B cell (primary cell): ENCODE data around the gene GTF2H4. TPM values are rescaled to one million over a fixed set of nuclear protein-coding genes. Genes with fewer than 3 reads are reported as not detected.

Experiments
- ATAC-seq: fragments of 200-7000 bp; cut with Tn5 transposase; one replicate; pipeline ENCODE4 v1.10.0; 2021; ENCODE audit warnings: low read depth, mild to moderate bottlenecking, moderate number of reproducible peaks, moderate library complexity
- CTCF ChIA-PET: fragments of 350-600 bp; sonication (Branson Sonifier 250); formaldehyde crosslinking; loops from one replicate; lab custom pipeline; 2021; ENCODE audit warnings: antibody characterized with exemption, inconsistent platforms; lab: Charles Lee
- POLR2A ChIA-PET: fragments of 350-600 bp; sonication (Branson Sonifier 250); formaldehyde crosslinking; loops from one replicate; lab custom pipeline; 2021; ENCODE audit warnings: antibody characterized with exemption; lab: Charles Lee
- DNase-seq: peaks from one replicate; pipeline ENCODE4 v3.0.0; 2013
- H2AFZ ChIP-seq: 2 replicates; pipeline ENCODE4 v1.6.1; 2012; ENCODE audit warnings: mild to moderate bottlenecking, low read depth, low read length; ENCODE audit not compliant: insufficient read depth, poor library complexity, severe bottlenecking
- H3K27ac ChIP-seq, 2 donors: 1 replicate in 1 of 2; 2 replicates in 1 of 2; pipeline ENCODE4 v1.5.1; 2012 to 2013; ENCODE audit warnings: low read length in 2 of 2, mild to moderate bottlenecking in 2 of 2, moderate library complexity in 1 of 2
- H3K27me3 ChIP-seq, 4 experiments: fragments of 200-600 bp in 1 of 4; sonication (generic) in 1 of 4; replicated peaks in 1 of 4; 1 replicate in 2 of 4; 2 replicates in 2 of 4; pipeline versions ENCODE4 v1.6.1 to v1.7.0; 2013 to 2016; ENCODE audit warnings: low read length in 3 of 4, mild to moderate bottlenecking in 2 of 4, mixed read lengths in 1 of 4, moderate library complexity in 1 of 4; ENCODE audit not compliant: insufficient read depth in 4 of 4, control insufficient read depth in 3 of 4; ENCODE audit errors: control extremely low read depth in 1 of 4
- H3K36me3 ChIP-seq, 2 experiments: replicated peaks in 1 of 2; 1 replicate in 1 of 2; 2 replicates in 1 of 2; pipeline versions ENCODE4 v1.6.1 to v1.7.1; 2013; ENCODE audit warnings: low read length in 1 of 2; ENCODE audit not compliant: insufficient read depth in 2 of 2, control insufficient read depth in 1 of 2; ENCODE audit errors: control extremely low read depth in 1 of 2, extremely low read depth in 1 of 2
- H3K4me1 ChIP-seq, 2 donors: fragments of 200-600 bp in 1 of 2; sonication (generic) in 1 of 2; 1 replicate in 1 of 2; 2 replicates in 1 of 2; pipeline versions ENCODE4 v1.5.1 to v1.6.1; 2013 to 2017; ENCODE audit warnings: low read length in 2 of 2; ENCODE audit not compliant: control insufficient read depth in 2 of 2, insufficient read depth in 2 of 2
- H3K4me2 ChIP-seq: replicated peaks from 2 replicates; pipeline ENCODE3; 2012; ENCODE audit warnings: mild to moderate bottlenecking, low read depth, low read length; ENCODE audit not compliant: poor library complexity, severe bottlenecking
- H3K4me3 ChIP-seq, 5 experiments: fragments of 200-600 bp in 1 of 5; sonication (generic) in 1 of 5; 1 replicate in 3 of 5; 2 replicates in 2 of 5; pipeline versions ENCODE4 v1.5.1 to v1.7.0; 2011 to 2016; ENCODE audit warnings: low read length in 4 of 5, mild to moderate bottlenecking in 4 of 5, low read depth in 2 of 5, control low read depth in 1 of 5, moderate library complexity in 1 of 5; ENCODE audit not compliant: insufficient read depth in 1 of 5; ENCODE audit errors: control extremely low read depth in 1 of 5, extremely low read depth in 1 of 5
- H3K79me2 ChIP-seq: fragments of 200-600 bp; sonication (generic); one replicate; pipeline ENCODE4 v1.6.0; 2016; ENCODE audit warnings: low read length; ENCODE audit not compliant: control insufficient read depth, insufficient read depth
- H3K9ac ChIP-seq: fragments of 200-600 bp; sonication (generic); 2 replicates; pipeline ENCODE4 v1.6.1; 2017; ENCODE audit warnings: mild to moderate bottlenecking, low read length, moderate library complexity
- H3K9me3 ChIP-seq, 3 donors: one replicate each; pipeline versions ENCODE4 v1.6.1 to v1.7.1; 2013; ENCODE audit warnings: low read length in 2 of 3; ENCODE audit not compliant: control insufficient read depth in 2 of 3, insufficient read depth in 1 of 3; ENCODE audit errors: control extremely low read depth in 1 of 3
- H4K20me1 ChIP-seq: 2 replicates; pipeline ENCODE4 v1.6.0; 2012; ENCODE audit warnings: mild to moderate bottlenecking, low read length; ENCODE audit not compliant: insufficient read depth, control insufficient read depth, poor library complexity, severe bottlenecking
- H3K27ac Mint-ChIP-seq: one replicate; pipeline ENCODE4 v1.8.0; 2021; ENCODE audit warnings: mixed read lengths
- H3K27me3 Mint-ChIP-seq: one replicate; pipeline ENCODE4 v1.8.0; 2021; ENCODE audit warnings: mixed read lengths
- H3K4me1 Mint-ChIP-seq: one replicate; pipeline ENCODE4 v1.8.0; 2021; ENCODE audit warnings: mixed read lengths
- H3K4me3 Mint-ChIP-seq: one replicate; pipeline ENCODE4 v1.8.0; 2021; ENCODE audit warnings: mixed read lengths
- H3K9me3 Mint-ChIP-seq: one replicate; pipeline ENCODE4 v1.8.0; 2022; ENCODE audit warnings: mixed read lengths; ENCODE audit not compliant: insufficient read depth
- CTCF ChIP-seq: fragments of 200-600 bp; IDR thresholded peaks from one replicate; pipeline ENCODE4 v1.8.0; 2022; ENCODE audit warnings: antibody characterized with exemption, mild to moderate bottlenecking
- EZH2 ChIP-seq: IDR thresholded peaks from 2 replicates; pipeline ENCODE4 v1.6.1; 2012; ENCODE audit warnings: borderline replicate concordance, low read depth, mild to moderate bottlenecking, moderate library complexity, low read length; ENCODE audit not compliant: insufficient read depth, poor library complexity, severe bottlenecking
- WGBS: methylation state at CpG from one replicate; pipeline ENCODE4 v1.1.5; 2013; ENCODE audit warnings: missing lambda C conversion rate; ENCODE audit not compliant: insufficient coverage; 5-methylcytosine and 5-hydroxymethylcytosine counted together
- intact Hi-C: fragments of 100-400 bp; cut with micrococcal nuclease; formaldehyde crosslinking; loops from one replicate; pipeline ENCODE4 v1.10.0; 2022
- polyA plus RNA-seq: library from polyadenylated mRNA; depleted of rRNA; stranded (reverse); fragments of >200 nt; gene quantifications from 2 replicates; pipeline ENCODE4 v1.2.3, GENCODE V29; 2012
- total RNA-seq, 2 donors: library from RNA; stranded (reverse); fragments of 120-200 nt in 1 of 2; gene quantifications; 1 replicate in 1 of 2; 2 replicates in 1 of 2; pipeline versions ENCODE4 v1.2.3 to v1.2.4, GENCODE V29; 2013 to 2022

GTF2H4 gene
- total and polyA plus RNA-seq, 2 donors (not counting 1 experiment from before 2014, with no cell fraction given) = 30.2 to 38.4 TPM

DNA sequence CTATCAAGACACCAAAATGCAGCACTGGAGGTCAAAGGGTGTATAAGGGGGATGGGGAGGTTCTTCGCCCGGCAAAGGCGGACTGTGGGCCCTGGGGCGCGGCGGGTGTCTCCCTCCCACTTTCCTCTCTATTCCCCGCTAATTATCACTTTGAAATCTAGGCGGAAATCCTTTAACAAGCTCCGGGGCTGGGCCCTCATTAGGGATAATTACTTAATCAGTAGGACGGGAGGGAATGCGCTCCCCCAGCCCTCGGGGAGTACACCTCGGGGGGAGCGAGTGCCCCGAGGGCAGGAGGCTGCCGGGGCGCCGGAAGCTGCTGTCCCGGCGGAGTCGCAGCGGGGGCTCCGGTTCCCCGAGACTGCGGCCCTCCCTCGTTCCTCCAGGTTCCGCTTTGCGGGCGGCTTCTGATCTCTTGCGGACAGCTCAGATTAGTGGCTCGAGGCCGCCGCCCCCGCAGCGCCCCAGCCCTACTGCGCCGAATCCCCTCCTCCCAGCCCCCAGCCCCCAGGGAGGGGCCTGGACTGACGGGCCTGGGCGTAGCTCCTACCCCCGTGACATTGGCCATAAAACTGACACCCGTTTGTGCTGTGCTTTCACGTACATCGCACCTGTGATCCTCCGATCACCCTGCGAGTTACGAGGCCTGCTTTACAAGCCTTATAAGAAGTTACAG is 47.5 kb downstream of the GTF2H4 start:
- Mint-ChIP-seq H3K27ac (peak overlapping the region; percentile 90), H3K4me1 (peaks cover 17% of the 10 kb centered on the region), H3K27me3 (peaks cover 13% of the 10 kb centered on the region), H3K4me3 (peak overlapping the region; percentile 91), H3K9me3 (no peaks in the 10 kb centered on the region)
- Histone ChIP-seq H4K20me1 (no peaks in the 10 kb centered on the region), H3K4me1 (peaks cover 12 to 20% of the 10 kb centered on the region in 2 donors), H3K4me2 (peak overlapping the region; percentile 83), H3K27ac (peak overlapping the region; percentile 30 to 67), H2AFZ (peak overlapping the region; percentile 89), H3K9me3 (no peaks in the 10 kb centered on the region), H3K36me3 (no peaks in the 10 kb centered on the region), H3K27me3 (peaks cover 0 to 4% (median 1%) of the 10 kb centered on the region in 4 experiments), H3K9ac (peak overlapping the region; percentile 70), H3K4me3 (peak overlapping the region in 4 of 5 experiments; percentile 51 to 69 (median 54)), H3K79me2 (no peaks in the 10 kb centered on the region)
- ChIA-PET POLR2A (interaction anchor here (0.8 to 1.3 kb wide), 3 partner anchors 42 to 71 kb away, joined by 3 to 6 read pairs (median 3); partner anchors contain the start of genes DDR1 and VARS2), CTCF (interaction anchor here (0.9 to 1.4 kb wide), 8 partner anchors 9 to 132 kb away, joined by 3 to 4 read pairs (median 4); partner anchors contain the start of genes GTF2H4, MUCL3 and VARS2)
- intact Hi-C loops = no loop called here
- ATAC-seq = peak; percentile 91
- peak; percentile 88 for DNase-seq
- TF ChIP-seq EZH2 (no peak), CTCF (no peak)
- 0% methylated on average over 32 of the region's 46 CpGs for WGBS

DNA sequence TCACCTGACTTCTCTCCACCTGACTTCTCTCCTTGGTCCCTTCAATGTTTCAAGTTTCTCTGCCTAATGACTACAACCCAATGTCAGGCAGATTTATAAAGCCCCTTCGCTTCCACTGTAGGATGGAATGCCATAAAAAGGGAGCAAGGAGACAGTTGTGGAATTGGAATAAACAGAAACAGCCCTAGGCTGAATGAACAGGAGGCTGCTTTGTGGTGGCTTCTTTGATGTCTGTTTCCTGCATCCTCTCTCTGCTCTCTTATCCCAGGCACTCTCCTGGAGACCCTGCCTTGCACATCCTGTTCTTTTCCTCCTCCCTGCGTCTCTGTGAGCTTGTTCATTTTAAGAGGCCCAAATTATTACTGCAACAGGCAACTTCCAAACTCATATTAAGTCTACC is 49.7 kb downstream of the GTF2H4 start:
- Histone ChIP-seq H3K36me3 (no peaks in the 10 kb centered on the region), H3K4me3 (no peak overlapping the region), H4K20me1 (no peaks in the 10 kb centered on the region), H3K79me2 (no peaks in the 10 kb centered on the region), H3K4me1 (peaks cover 12 to 20% of the 10 kb centered on the region in 2 donors), H3K27me3 (peaks cover 0 to 7% (median 0%) of the 10 kb centered on the region in 4 experiments), H3K9me3 (no peaks in the 10 kb centered on the region), H3K9ac (no peak overlapping the region), H3K27ac (no peak overlapping the region), H2AFZ (no peak overlapping the region), H3K4me2 (no peak overlapping the region)
- H3K27ac Mint-ChIP-seq = no peak overlapping the region
- ChIA-PET CTCF (interaction anchor here (0.8 kb wide), 1 partner anchor 130 kb away, joined by 3 read pairs; no protein-coding TSS in a partner anchor), POLR2A (no interaction called here)
- H3K4me1 Mint-ChIP-seq = peaks cover 17% of the 10 kb centered on the region
- no peak for DNase-seq
- H3K9me3 Mint-ChIP-seq = no peaks in the 10 kb centered on the region
- ATAC-seq = no peak
- peaks cover 20% of the 10 kb centered on the region for H3K27me3 Mint-ChIP-seq
- H3K4me3 Mint-ChIP-seq = no peak overlapping the region
- intact Hi-C loops = no loop called here
- 89% methylated on average over 1 of the region's 2 CpGs for WGBS
- TF ChIP-seq CTCF = no peak
- TF ChIP-seq EZH2 = no peak
